HEK293 (cell line): ENCODE data around the gene RSU1.

Experiments used
- CTCF ChIA-PET: fragments of 350-600 bp; formaldehyde crosslinking; extraction: SDS; loops from one replicate; lab custom pipeline; 2021; ENCODE audit warnings: antibody characterized with exemption; lab: Yijun Ruan, JAX
- POLR2A ChIA-PET: fragments of 300-600 bp; formaldehyde crosslinking; extraction: SDS; loops from one replicate; lab custom pipeline; 2020; ENCODE audit warnings: antibody characterized with exemption, inconsistent platforms; lab: Yijun Ruan, JAX
- H3K27ac ChIP-seq: fragments of 200-500 bp; sonication (Bioruptor generic); 2 replicates; pipeline ENCODE4 v1.5.1; 2014; ENCODE audit warnings: low read depth, low read length, control low read depth, inconsistent platforms; ENCODE audit errors: extremely low read depth
- H3K36me3 ChIP-seq, 2 experiments: fragments of 200-500 bp in 1 of 2; sonication (Bioruptor generic) in 1 of 2; 1 replicate in 1 of 2; 2 replicates in 1 of 2; pipeline ENCODE4 v1.5.1; 2014 to 2017; ENCODE audit warnings: inconsistent platforms in 2 of 2, low read length in 2 of 2; ENCODE audit not compliant: control insufficient read depth in 2 of 2, insufficient read depth in 1 of 2
- H3K4me1 ChIP-seq: fragments of 200-500 bp; sonication (Bioruptor generic); 2 replicates; pipeline ENCODE4 v1.5.1; 2014; ENCODE audit warnings: mild to moderate bottlenecking, low read length, inconsistent platforms; ENCODE audit not compliant: control insufficient read depth, insufficient read depth
- H3K4me3 ChIP-seq: 2 replicates; pipeline ENCODE4 v1.5.1; 2011; ENCODE audit warnings: low read depth, mild to moderate bottlenecking, control low read depth, low read length, moderate library complexity
- H3K9me3 ChIP-seq: fragments of 200-500 bp; sonication (Bioruptor generic); 2 replicates; pipeline ENCODE4 v1.5.1; 2014; ENCODE audit warnings: low read depth, low read length, inconsistent platforms; ENCODE audit not compliant: control insufficient read depth, insufficient read depth
- KLF9 ChIP-seq: fragments of 450-650 bp; formaldehyde crosslinking; IDR thresholded peaks from 2 replicates; pipeline ENCODE4 v1.5.1; 2016; ENCODE audit warnings: missing biosample characterization, missing genetic modification characterization, low read depth
- PRDM4 ChIP-seq: fragments of 450-650 bp; formaldehyde crosslinking; IDR thresholded peaks from 2 replicates; pipeline ENCODE4 v1.5.1; 2017; ENCODE audit warnings: missing biosample characterization, missing genetic modification characterization
- RBAK ChIP-seq: fragments of 450-650 bp; formaldehyde crosslinking; IDR thresholded peaks from 2 replicates; pipeline ENCODE4 v1.5.1; 2016; ENCODE audit warnings: missing biosample characterization, missing genetic modification characterization
- ZIC2 ChIP-seq: fragments of 450-650 bp; formaldehyde crosslinking; IDR thresholded peaks from 2 replicates; pipeline ENCODE4 v1.5.1; 2016; ENCODE audit warnings: missing biosample characterization, missing genetic modification characterization
- ZNF10 ChIP-seq: fragments of 450-650 bp; formaldehyde crosslinking; IDR thresholded peaks from 2 replicates; pipeline ENCODE4 v1.5.1; 2017; ENCODE audit warnings: missing biosample characterization, missing genetic modification characterization
- ZNF133 ChIP-seq: fragments of 450-650 bp; formaldehyde crosslinking; IDR thresholded peaks from 2 replicates; pipeline ENCODE4 v1.5.1; 2016; ENCODE audit warnings: missing biosample characterization, missing genetic modification characterization
- ZNF138 ChIP-seq: fragments of 450-650 bp; formaldehyde crosslinking; IDR thresholded peaks from 2 replicates; pipeline ENCODE4 v1.5.1; 2016; ENCODE audit warnings: missing biosample characterization, missing genetic modification characterization, borderline replicate concordance
- ZNF175 ChIP-seq: fragments of 450-650 bp; formaldehyde crosslinking; IDR thresholded peaks from 2 replicates; pipeline ENCODE4 v1.5.1; 2016; ENCODE audit warnings: missing biosample characterization, missing genetic modification characterization
- ZNF18 ChIP-seq: fragments of 450-650 bp; formaldehyde crosslinking; IDR thresholded peaks from 2 replicates; pipeline ENCODE4 v1.5.1; 2016; ENCODE audit warnings: missing biosample characterization, missing genetic modification characterization
- ZNF19 ChIP-seq: fragments of 450-650 bp; formaldehyde crosslinking; IDR thresholded peaks from 2 replicates; pipeline ENCODE4; 2016; ENCODE audit warnings: missing biosample characterization, missing genetic modification characterization, low read depth
- ZNF23 ChIP-seq: fragments of 450-650 bp; formaldehyde crosslinking; IDR thresholded peaks from 2 replicates; pipeline ENCODE4 v1.5.1; 2016; ENCODE audit warnings: missing biosample characterization, missing genetic modification characterization, borderline replicate concordance
- ZNF248 ChIP-seq: fragments of 450-650 bp; formaldehyde crosslinking; IDR thresholded peaks from 2 replicates; pipeline ENCODE4 v1.5.1; 2017; ENCODE audit warnings: missing biosample characterization, missing genetic modification characterization
- ZNF280C ChIP-seq: fragments of 450-650 bp; formaldehyde crosslinking; IDR thresholded peaks from 2 replicates; pipeline ENCODE4 v1.5.1; 2016; ENCODE audit warnings: missing biosample characterization, missing genetic modification characterization
- ZNF37A ChIP-seq: fragments of 450-650 bp; IDR thresholded peaks from 2 replicates; pipeline ENCODE4 v1.5.1; 2018; ENCODE audit warnings: missing biosample characterization, missing genetic modification characterization
- ZNF394 ChIP-seq: fragments of 450-650 bp; formaldehyde crosslinking; IDR thresholded peaks from 2 replicates; pipeline ENCODE4 v1.5.1; 2016; ENCODE audit warnings: missing biosample characterization, missing genetic modification characterization, mild to moderate bottlenecking, moderate library complexity, borderline replicate concordance
- ZNF473 ChIP-seq: fragments of 450-650 bp; formaldehyde crosslinking; IDR thresholded peaks from 2 replicates; pipeline ENCODE4 v1.5.1; 2017; ENCODE audit warnings: missing biosample characterization, missing genetic modification characterization
- ZNF510 ChIP-seq: fragments of 450-650 bp; formaldehyde crosslinking; IDR thresholded peaks from 2 replicates; pipeline ENCODE4 v1.5.1; 2018; ENCODE audit warnings: mild to moderate bottlenecking, missing genetic modification characterization, missing biosample characterization; ENCODE audit not compliant: insufficient replicate concordance
- ZNF530 ChIP-seq: fragments of 450-650 bp; formaldehyde crosslinking; IDR thresholded peaks from 2 replicates; pipeline ENCODE4 v1.5.1; 2016; ENCODE audit warnings: low read depth, missing biosample characterization, missing genetic modification characterization
- ZNF548 ChIP-seq: fragments of 450-650 bp; formaldehyde crosslinking; IDR thresholded peaks from 2 replicates; pipeline ENCODE4 v1.5.1; 2016; ENCODE audit warnings: missing biosample characterization, missing genetic modification characterization
- ZNF555 ChIP-seq: fragments of 450-650 bp; formaldehyde crosslinking; conservative IDR thresholded peaks from 2 replicates; pipeline ENCODE4 v1.5.1; 2017; ENCODE audit warnings: missing biosample characterization, mild to moderate bottlenecking, missing genetic modification characterization, inconsistent platforms
- ZNF560 ChIP-seq: fragments of 450-650 bp; formaldehyde crosslinking; IDR thresholded peaks from 2 replicates; pipeline ENCODE4 v1.5.1; 2017; ENCODE audit warnings: missing biosample characterization, missing genetic modification characterization, borderline replicate concordance
- ZNF561 ChIP-seq: fragments of 450-650 bp; IDR thresholded peaks from 2 replicates; pipeline ENCODE4 v1.5.1; 2018; ENCODE audit warnings: missing biosample characterization, missing genetic modification characterization, borderline replicate concordance
- ZNF654 ChIP-seq: fragments of 450-650 bp; formaldehyde crosslinking; IDR thresholded peaks from 2 replicates; pipeline ENCODE4 v1.5.1; 2016; ENCODE audit warnings: low read depth, missing biosample characterization, missing genetic modification characterization
- ZNF670 ChIP-seq: fragments of 450-650 bp; formaldehyde crosslinking; IDR thresholded peaks from 2 replicates; pipeline ENCODE4 v1.5.1; 2016; ENCODE audit warnings: missing biosample characterization, missing genetic modification characterization, low read depth
- ZNF785 ChIP-seq: fragments of 450-650 bp; formaldehyde crosslinking; IDR thresholded peaks from 2 replicates; pipeline ENCODE4 v1.5.1; 2016; ENCODE audit warnings: missing biosample characterization, missing genetic modification characterization
- ZNF791 ChIP-seq: fragments of 450-650 bp; formaldehyde crosslinking; IDR thresholded peaks from 2 replicates; pipeline ENCODE4 v1.5.1; 2016; ENCODE audit warnings: missing biosample characterization, missing genetic modification characterization
- ZSCAN16 ChIP-seq: fragments of 450-650 bp; formaldehyde crosslinking; IDR thresholded peaks from 2 replicates; pipeline ENCODE4 v1.5.1; 2016; ENCODE audit warnings: missing biosample characterization, missing genetic modification characterization

Gene RSU1

GRCh38 chr10:16544591-16544990 is 272.6 kb downstream of the RSU1 start:
- H3K4me1 ChIP-seq, result no peaks in the 10 kb centered on the region
- H3K9me3 ChIP-seq, result no peaks in the 10 kb centered on the region
- no peak overlapping the region for H3K27ac ChIP-seq
- no peak for TF ChIP-seq ZNF37A (tag by site-specific recombination)
- TF ChIP-seq PRDM4, result no peak
- TF ChIP-seq ZNF23, result no peak
- no peak for TF ChIP-seq ZNF561 (tag by site-specific recombination)
- TF ChIP-seq ZNF248 (tag by site-specific recombination), result no peak
- no peak for TF ChIP-seq KLF9 (tag by site-specific recombination)
- no peak for TF ChIP-seq RBAK (tag by site-specific recombination)
- TF ChIP-seq ZNF510 (tag by site-specific recombination), result no peak
- TF ChIP-seq ZNF530 (tag by site-specific recombination), result no peak
- TF ChIP-seq ZNF791 (tag by site-specific recombination), result no peak
- TF ChIP-seq ZSCAN16 (tag by site-specific recombination), result no peak
- no peak for TF ChIP-seq ZNF175
- no peak for TF ChIP-seq ZNF18 (tag by site-specific recombination)
- no peak for TF ChIP-seq ZNF19
- CTCF ChIA-PET, result interaction anchor here (0.6 to 2.2 kb wide), 15 partner anchors 9 to 1713 kb away, joined by 3 to 13 read pairs (median 4); no protein-coding TSS in a partner anchor
- POLR2A ChIA-PET, result no interaction called here
- H3K4me3 ChIP-seq, result no peak overlapping the region
- H3K36me3 ChIP-seq, result no peaks in the 10 kb centered on the region

GRCh38 chr10:16544099-16544498 is 273.1 kb downstream of the RSU1 start:
- Histone ChIP-seq H3K27ac (no peak overlapping the region), H3K9me3 (no peaks in the 10 kb centered on the region), H3K36me3 (no peaks in the 10 kb centered on the region), H3K4me3 (no peak overlapping the region), H3K4me1 (no peaks in the 10 kb centered on the region)
- CTCF ChIA-PET, result interaction anchor here (1.4 kb wide), 1 partner anchor 8 kb away, joined by 11 read pairs; no protein-coding TSS in a partner anchor
- TF ChIP-seq ZNF560 (tag by site-specific recombination), result no peak
- TF ChIP-seq ZNF138 (tag by site-specific recombination), result no peak
- no peak for TF ChIP-seq ZNF785
- TF ChIP-seq ZIC2 (tag by site-specific recombination), result no peak
- TF ChIP-seq ZNF670 (tag by site-specific recombination), result no peak
- no peak for TF ChIP-seq ZNF280C (tag by site-specific recombination)
- TF ChIP-seq ZNF654 (tag by site-specific recombination), result no peak
- no peak for TF ChIP-seq ZNF548 (tag by site-specific recombination)
- no peak for TF ChIP-seq ZNF394
- no peak for TF ChIP-seq ZNF555 (tag by site-specific recombination)
- TF ChIP-seq ZNF10 (tag by site-specific recombination), result no peak
- no peak for TF ChIP-seq ZNF133 (tag by site-specific recombination)
- no peak for TF ChIP-seq ZNF473 (tag by site-specific recombination)
- POLR2A ChIA-PET, result interaction anchor here (0.7 kb wide), 2 partner anchors 15 to 683 kb away, joined by 6 to 10 read pairs; no protein-coding TSS in a partner anchor
